ENCODE measurements around the gene SSU72.

The SSU72 gene

DNA sequence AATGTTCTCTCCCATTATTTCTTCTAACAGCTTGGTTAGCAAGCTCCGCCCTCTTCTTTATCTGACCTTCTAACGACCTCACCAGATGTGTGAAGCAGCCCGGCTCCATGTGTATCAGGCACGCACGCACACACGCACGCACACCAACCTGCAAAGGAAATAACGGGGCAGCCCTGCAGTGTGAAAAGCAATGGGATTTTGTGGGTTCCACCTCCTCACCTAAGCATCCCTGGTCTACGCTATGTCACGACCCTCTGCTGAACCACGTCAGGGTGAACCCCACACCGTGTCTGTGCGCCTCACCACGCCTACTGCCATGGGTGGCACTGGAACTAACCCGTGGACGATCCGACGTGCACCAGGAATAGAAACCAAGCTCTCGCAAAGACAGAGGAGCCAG, 10.4 kb downstream of the SSU72 start:
- Histone ChIP-seq H3K4me2 (no peak overlapping the region), H4K20me1 (ENCODE audit: insufficient read depth) (peaks cover 19% of the 10 kb centered on the region), H3K27me3 (ENCODE audit: insufficient read depth, low read depth) (no peaks in the 10 kb centered on the region), H3K4me1 (ENCODE audit: low read depth, poor library complexity, severe bottlenecking) (no peaks in the 10 kb centered on the region), H3K9ac (no peak overlapping the region), H3K36me3 (ENCODE audit: insufficient read depth) (peaks cover 6% of the 10 kb centered on the region; the same call in 1 of the 2 replicates), H2AFZ (ENCODE audit: low read depth) (no peak overlapping the region), H3K79me2 (ENCODE audit: insufficient read depth, low read depth) (peaks cover 74% of the 10 kb centered on the region), H3K4me3 (IDR thresholded peaks at IDR 0.05; ENCODE audit: insufficient read depth, low read depth, low read length) (no peak overlapping the region), H3K27ac (no peak overlapping the region)
- TF ChIP-seq, protein P1, sequence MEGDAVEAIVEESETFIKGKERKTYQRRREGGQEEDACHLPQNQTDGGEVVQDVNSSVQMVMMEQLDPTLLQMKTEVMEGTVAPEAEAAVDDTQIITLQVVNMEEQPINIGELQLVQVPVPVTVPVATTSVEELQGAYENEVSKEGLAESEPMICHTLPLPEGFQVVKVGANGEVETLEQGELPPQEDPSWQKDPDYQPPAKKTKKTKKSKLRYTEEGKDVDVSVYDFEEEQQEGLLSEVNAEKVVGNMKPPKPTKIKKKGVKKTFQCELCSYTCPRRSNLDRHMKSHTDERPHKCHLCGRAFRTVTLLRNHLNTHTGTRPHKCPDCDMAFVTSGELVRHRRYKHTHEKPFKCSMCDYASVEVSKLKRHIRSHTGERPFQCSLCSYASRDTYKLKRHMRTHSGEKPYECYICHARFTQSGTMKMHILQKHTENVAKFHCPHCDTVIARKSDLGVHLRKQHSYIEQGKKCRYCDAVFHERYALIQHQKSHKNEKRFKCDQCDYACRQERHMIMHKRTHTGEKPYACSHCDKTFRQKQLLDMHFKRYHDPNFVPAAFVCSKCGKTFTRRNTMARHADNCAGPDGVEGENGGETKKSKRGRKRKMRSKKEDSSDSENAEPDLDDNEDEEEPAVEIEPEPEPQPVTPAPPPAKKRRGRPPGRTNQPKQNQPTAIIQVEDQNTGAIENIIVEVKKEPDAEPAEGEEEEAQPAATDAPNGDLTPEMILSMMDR (conservative IDR thresholded peaks at IDR 0.05; ENCODE audit: low read depth, low read length): no peak

DNA sequence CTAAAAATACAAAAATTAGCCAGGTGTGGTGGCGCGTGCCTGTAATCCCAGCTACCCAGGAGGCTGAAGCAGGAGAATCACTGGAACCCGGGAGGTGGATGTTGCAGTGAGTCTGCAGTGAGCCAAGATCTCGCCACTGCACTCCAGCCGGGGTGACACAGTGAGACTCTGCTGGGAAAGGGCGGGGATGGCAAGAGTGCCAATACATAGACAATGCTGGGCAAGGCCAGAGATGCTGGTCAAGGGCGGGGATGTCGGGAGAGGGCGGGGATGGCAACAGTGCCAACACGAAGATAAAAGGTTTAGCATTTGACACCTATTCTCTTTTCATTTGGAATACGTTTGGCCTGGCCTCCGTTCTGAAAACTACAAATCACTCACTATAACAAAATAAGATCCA, 11.0 kb downstream of the SSU72 start:
- TF ChIP-seq, protein P1 (conservative IDR thresholded peaks at IDR 0.05; ENCODE audit: low read depth, low read length): no peak
- no peaks in the 10 kb centered on the region for H3K27me3 ChIP-seq (ENCODE audit: insufficient read depth, low read depth)
- H3K79me2 ChIP-seq (ENCODE audit: insufficient read depth, low read depth): peaks cover 68% of the 10 kb centered on the region
- peaks cover 19% of the 10 kb centered on the region for H4K20me1 ChIP-seq (ENCODE audit: insufficient read depth)
- no peak overlapping the region for H3K9ac ChIP-seq
- H3K36me3 ChIP-seq (ENCODE audit: insufficient read depth): peaks cover 6% of the 10 kb centered on the region; the same call in 1 of the 2 replicates
- no peaks in the 10 kb centered on the region for H3K4me1 ChIP-seq (ENCODE audit: low read depth, poor library complexity, severe bottlenecking)
- no peak overlapping the region for H2AFZ ChIP-seq (ENCODE audit: low read depth)
- no peak overlapping the region for H3K27ac ChIP-seq
- H3K4me2 ChIP-seq: no peak overlapping the region
- no peak overlapping the region for H3K4me3 ChIP-seq (IDR thresholded peaks at IDR 0.05; ENCODE audit: insufficient read depth, low read depth, low read length)

DNA sequence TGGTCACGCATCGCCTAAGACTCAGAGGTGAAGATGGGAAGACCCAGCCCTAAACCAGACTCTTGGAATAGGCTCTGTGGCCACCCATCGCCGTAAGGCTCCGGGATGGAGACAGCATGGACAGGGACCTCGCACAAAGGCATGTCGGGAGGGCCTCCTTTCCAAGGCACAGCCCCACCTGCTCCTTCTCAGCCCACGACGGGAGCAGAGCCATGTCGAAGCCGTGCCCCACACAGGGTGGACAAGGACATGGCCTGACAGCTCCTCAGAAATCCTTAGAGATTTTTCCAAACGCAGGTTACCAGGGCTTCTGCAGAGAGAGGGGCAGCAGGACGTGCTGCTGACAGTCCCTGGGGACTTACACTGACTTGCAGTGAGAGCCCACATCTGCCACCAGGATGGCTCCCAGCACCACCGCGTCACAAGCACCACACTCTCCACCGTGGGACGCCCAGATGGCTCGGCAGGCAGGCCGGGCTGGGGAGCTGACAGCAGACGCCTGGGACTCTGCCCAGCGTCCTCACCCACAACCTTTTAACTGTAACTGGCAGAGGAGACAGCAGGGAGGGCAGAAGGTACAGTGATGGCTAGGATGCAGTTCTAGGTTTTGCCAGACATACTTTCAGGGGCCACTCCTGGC, 12.0 kb downstream of the SSU72 start:
- peaks cover 6% of the 10 kb centered on the region; the same call in 1 of the 2 replicates for H3K36me3 ChIP-seq (ENCODE audit: insufficient read depth)
- no peak overlapping the region for H3K4me2 ChIP-seq
- peaks cover 58% of the 10 kb centered on the region for H3K79me2 ChIP-seq (ENCODE audit: insufficient read depth, low read depth)
- H3K9ac ChIP-seq: no peak overlapping the region
- no peak overlapping the region for H2AFZ ChIP-seq (ENCODE audit: low read depth)
- no peaks in the 10 kb centered on the region for H3K27me3 ChIP-seq (ENCODE audit: insufficient read depth, low read depth)
- H3K27ac ChIP-seq: no peak overlapping the region
- no peak overlapping the region for H3K4me3 ChIP-seq (IDR thresholded peaks at IDR 0.05; ENCODE audit: insufficient read depth, low read depth, low read length)
- H3K4me1 ChIP-seq (ENCODE audit: low read depth, poor library complexity, severe bottlenecking): no peaks in the 10 kb centered on the region
- H4K20me1 ChIP-seq (ENCODE audit: insufficient read depth): peaks cover 14% of the 10 kb centered on the region
- TF ChIP-seq, protein P1 (conservative IDR thresholded peaks at IDR 0.05; ENCODE audit: low read depth, low read length): no peak

DNA sequence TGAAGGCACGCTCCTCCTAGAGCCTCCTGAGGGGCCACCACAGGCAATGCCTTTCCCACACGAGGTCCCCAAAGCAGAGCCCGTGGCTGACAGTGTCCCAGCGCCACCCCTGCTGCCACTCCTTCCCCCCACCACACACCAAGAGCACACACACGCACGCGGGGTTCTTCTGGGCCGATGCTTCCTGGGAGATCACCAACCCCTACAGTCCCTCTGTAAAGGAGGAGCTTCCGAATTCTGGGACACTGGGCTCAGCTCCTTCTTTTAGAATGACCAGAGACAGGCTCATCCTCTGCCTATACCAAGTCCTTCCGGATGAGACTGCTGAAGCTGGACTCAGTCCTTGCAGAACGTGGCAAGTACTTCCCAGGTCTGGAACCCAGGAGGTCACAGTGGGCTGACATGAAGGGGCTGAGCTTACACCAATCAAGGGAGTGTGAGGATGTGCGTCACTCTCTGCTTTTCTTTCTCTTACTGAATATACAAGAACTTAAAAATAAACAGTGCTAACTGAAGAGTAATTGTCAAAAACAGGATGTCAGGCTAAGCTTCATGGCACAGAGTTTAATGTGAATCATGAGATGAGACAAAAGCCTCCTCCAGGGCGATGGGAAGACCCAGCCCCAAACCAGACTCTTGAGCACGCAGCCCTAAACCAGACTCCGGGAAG, 12.7 kb downstream of the SSU72 start:
- Histone ChIP-seq H2AFZ (ENCODE audit: low read depth) (no peak overlapping the region), H3K27me3 (ENCODE audit: insufficient read depth, low read depth) (no peaks in the 10 kb centered on the region), H3K4me1 (ENCODE audit: low read depth, poor library complexity, severe bottlenecking) (no peaks in the 10 kb centered on the region), H3K9ac (no peak overlapping the region), H3K79me2 (ENCODE audit: insufficient read depth, low read depth) (peaks cover 51% of the 10 kb centered on the region), H3K36me3 (ENCODE audit: insufficient read depth) (peaks cover 6% of the 10 kb centered on the region; the same call in 1 of the 2 replicates), H3K4me2 (no peak overlapping the region), H4K20me1 (ENCODE audit: insufficient read depth) (peaks cover 9% of the 10 kb centered on the region), H3K27ac (no peak overlapping the region), H3K4me3 (IDR thresholded peaks at IDR 0.05; ENCODE audit: insufficient read depth, low read depth, low read length) (no peak overlapping the region)
- TF ChIP-seq, protein P1 (conservative IDR thresholded peaks at IDR 0.05; ENCODE audit: low read depth, low read length): no peak
